Measurements from ENCODE around the gene GLB1L.

Gene GLB1L

GRCh38 chr2:219221957-219222518, 23.2 kb downstream of the GLB1L start:
- no peak overlapping the region for H2BK5ac ChIP-seq (ENCODE audit: low read depth, low read length, poor library complexity, severe bottlenecking)
- H2BK12ac ChIP-seq (ENCODE audit: low read length in 2 of 2), result no peak overlapping the region
- no peak overlapping the region for H3K27ac ChIP-seq (ENCODE audit: low read length, poor library complexity, severe bottlenecking)
- no peak overlapping the region for H2BK15ac ChIP-seq (ENCODE audit: low read depth, poor library complexity, severe bottlenecking)
- no peaks in the 10 kb centered on the region for H3K9me3 ChIP-seq (ENCODE audit: control insufficient read depth, low read length)
- no peak overlapping the region for H3K9ac ChIP-seq (ENCODE audit: low read length)
- WGBS, result 96% methylated on average over 16 of the region's 16 CpGs
- H3K4me3 ChIP-seq (ENCODE audit: insufficient read depth in 1 of 2, low read depth in 1 of 2, low read length in 2 of 2), result no peak overlapping the region
- H3K4me2 ChIP-seq (ENCODE audit: low read length, poor library complexity, severe bottlenecking), result no peak overlapping the region
- H3K18ac ChIP-seq (ENCODE audit: low read depth in 1 of 2, low read length in 2 of 2), result no peak overlapping the region
- peaks cover 15% of the 10 kb centered on the region for H3K4me1 ChIP-seq (ENCODE audit: control insufficient read depth, insufficient read depth, low read depth, low read length)
- peaks cover 34% of the 10 kb centered on the region for H3K79me1 ChIP-seq (replicated peaks; ENCODE audit: low read length, poor library complexity, severe bottlenecking)
- H2AK5ac ChIP-seq (ENCODE audit: low read length, severe bottlenecking), result no peak overlapping the region
- no peak overlapping the region for H3K23ac ChIP-seq (ENCODE audit: low read length in 2 of 2)
- no peak overlapping the region for H2BK120ac ChIP-seq (ENCODE audit: low read depth, low read length)
- DNase-seq, result no peak
- no peak overlapping the region for H2AFZ ChIP-seq (ENCODE audit: low read depth, low read length)
- no peak overlapping the region for H4K91ac ChIP-seq (ENCODE audit: low read length)
- no peaks in the 10 kb centered on the region for H3K27me3 ChIP-seq (ENCODE audit: control insufficient read depth in 1 of 2, insufficient read depth in 1 of 2, low read length in 2 of 2)
- H4K8ac ChIP-seq (ENCODE audit: low read length), result no peak overlapping the region
- peaks cover 72 to 73% of the 10 kb centered on the region in 2 experiments for H3K36me3 ChIP-seq (ENCODE audit: control insufficient read depth in 1 of 2, insufficient read depth in 2 of 2, low read depth in 1 of 2, low read length in 2 of 2)
- H3K4ac ChIP-seq (ENCODE audit: low read depth in 1 of 2, low read length in 2 of 2), result no peak overlapping the region
- no peak overlapping the region for H3K14ac ChIP-seq (ENCODE audit: low read length in 2 of 2)

GRCh38 chr2:219220652-219221402, 24.4 kb downstream of the GLB1L start:
- Histone ChIP-seq H3K4ac (ENCODE audit: low read depth in 1 of 2, low read length in 2 of 2) (no peak overlapping the region), H3K4me3 (ENCODE audit: insufficient read depth in 1 of 2, low read depth in 1 of 2, low read length in 2 of 2) (no peak overlapping the region), H3K27ac (ENCODE audit: low read length, poor library complexity, severe bottlenecking) (no peak overlapping the region), H3K4me1 (ENCODE audit: control insufficient read depth, insufficient read depth, low read depth, low read length) (peaks cover 15% of the 10 kb centered on the region), H2AK5ac (ENCODE audit: low read length, severe bottlenecking) (no peak overlapping the region), H3K23ac (ENCODE audit: low read length in 2 of 2) (no peak overlapping the region), H3K4me2 (ENCODE audit: low read length, poor library complexity, severe bottlenecking) (no peak overlapping the region), H4K91ac (ENCODE audit: low read length) (no peak overlapping the region), H4K8ac (ENCODE audit: low read length) (no peak overlapping the region), H2BK15ac (ENCODE audit: low read depth, poor library complexity, severe bottlenecking) (no peak overlapping the region), H2BK120ac (ENCODE audit: low read depth, low read length) (no peak overlapping the region), H3K79me1 (replicated peaks; ENCODE audit: low read length, poor library complexity, severe bottlenecking) (peaks cover 38% of the 10 kb centered on the region), H3K9me3 (ENCODE audit: control insufficient read depth, low read length) (no peaks in the 10 kb centered on the region), H3K27me3 (ENCODE audit: control insufficient read depth in 1 of 2, insufficient read depth in 1 of 2, low read length in 2 of 2) (no peaks in the 10 kb centered on the region), H3K36me3 (ENCODE audit: control insufficient read depth in 1 of 2, insufficient read depth in 2 of 2, low read depth in 1 of 2, low read length in 2 of 2) (peaks cover 73 to 74% of the 10 kb centered on the region in 2 experiments), H2BK5ac (ENCODE audit: low read depth, low read length, poor library complexity, severe bottlenecking) (no peak overlapping the region), H3K14ac (ENCODE audit: low read length in 2 of 2) (no peak overlapping the region), H3K9ac (ENCODE audit: low read length) (no peak overlapping the region), H3K18ac (ENCODE audit: low read depth in 1 of 2, low read length in 2 of 2) (no peak overlapping the region), H2AFZ (ENCODE audit: low read depth, low read length) (no peak overlapping the region), H2BK12ac (ENCODE audit: low read length in 2 of 2) (no peak overlapping the region)
- DNase-seq, result no peak
- 94% methylated on average over 14 of the region's 19 CpGs for WGBS

GRCh38 chr2:219219784-219220532, 25.3 kb downstream of the GLB1L start:
- H2BK5ac ChIP-seq (ENCODE audit: low read depth, low read length, poor library complexity, severe bottlenecking), result no peak overlapping the region
- no peak overlapping the region for H2AK5ac ChIP-seq (ENCODE audit: low read length, severe bottlenecking)
- no peak overlapping the region for H2BK15ac ChIP-seq (ENCODE audit: low read depth, poor library complexity, severe bottlenecking)
- H4K91ac ChIP-seq (ENCODE audit: low read length), result no peak overlapping the region
- H3K23ac ChIP-seq (ENCODE audit: low read length in 2 of 2), result no peak overlapping the region
- H3K27ac ChIP-seq (ENCODE audit: low read length, poor library complexity, severe bottlenecking), result no peak overlapping the region
- peak overlapping the region; percentile 93 for H3K9ac ChIP-seq (ENCODE audit: low read length)
- H3K14ac ChIP-seq (ENCODE audit: low read length in 2 of 2), result no peak overlapping the region
- no peak overlapping the region for H3K4me3 ChIP-seq (ENCODE audit: insufficient read depth in 1 of 2, low read depth in 1 of 2, low read length in 2 of 2)
- DNase-seq, result no peak
- no peak overlapping the region for H2BK120ac ChIP-seq (ENCODE audit: low read depth, low read length)
- no peaks in the 10 kb centered on the region for H3K9me3 ChIP-seq (ENCODE audit: control insufficient read depth, low read length)
- H3K36me3 ChIP-seq (ENCODE audit: control insufficient read depth in 1 of 2, insufficient read depth in 2 of 2, low read depth in 1 of 2, low read length in 2 of 2), result peaks cover 66 to 74% of the 10 kb centered on the region in 2 experiments
- H2AFZ ChIP-seq (ENCODE audit: low read depth, low read length), result no peak overlapping the region
- H2BK12ac ChIP-seq (ENCODE audit: low read length in 2 of 2), result no peak overlapping the region
- H3K79me1 ChIP-seq (replicated peaks; ENCODE audit: low read length, poor library complexity, severe bottlenecking), result peaks cover 29% of the 10 kb centered on the region
- H3K18ac ChIP-seq (ENCODE audit: low read depth in 1 of 2, low read length in 2 of 2), result no peak overlapping the region
- H3K4me2 ChIP-seq (ENCODE audit: low read length, poor library complexity, severe bottlenecking), result no peak overlapping the region
- H3K4me1 ChIP-seq (ENCODE audit: control insufficient read depth, insufficient read depth, low read depth, low read length), result peaks cover 15% of the 10 kb centered on the region
- no peak overlapping the region for H3K4ac ChIP-seq (ENCODE audit: low read depth in 1 of 2, low read length in 2 of 2)
- H3K27me3 ChIP-seq (ENCODE audit: control insufficient read depth in 1 of 2, insufficient read depth in 1 of 2, low read length in 2 of 2), result no peaks in the 10 kb centered on the region
- WGBS, result 97% methylated on average over 17 of the region's 18 CpGs
- no peak overlapping the region for H4K8ac ChIP-seq (ENCODE audit: low read length)
